Measurements from ENCODE around the gene GALNT16.
"Not testable (repeated sequence)": the region's sequence is repeated elsewhere in the genome, so short reads cannot be mapped to it uniquely, and the experiment has no call there.

The GALNT16 gene

GRCh38 chr14:69259527-69260189 is at the start of gene GALNT16:
TSS of gene GALNT16 (plus strand) at chr14:69260158. CDS start at chr14:69260291, 133 bp downstream.
- in situ Hi-C loops (cut with MboI; ENCODE audit: low sequenced_read_pairs): no loop called here

- in situ Hi-C loops (cut with MboI; ENCODE audit: low sequenced_read_pairs): no loop called here
These were observed 45.6 kb upstream of the GALNT16 start for GRCh38 chr14:69214393-69214792.

- in situ Hi-C loops (cut with MboI; ENCODE audit: low sequenced_read_pairs): not testable (repeated sequence)
These were observed 42.3 kb upstream of the GALNT16 start for GRCh38 chr14:69217663-69218062.

GRCh38 chr14:69224946-69225345 is 35.0 kb upstream of the GALNT16 start:
- in situ Hi-C loops (cut with MboI; ENCODE audit: low sequenced_read_pairs): no loop called here

GRCh38 chr14:69226178-69226577 is 33.8 kb upstream of the GALNT16 start:
- in situ Hi-C loops (cut with MboI; ENCODE audit: low sequenced_read_pairs): no loop called here

- in situ Hi-C loops (cut with MboI; ENCODE audit: low sequenced_read_pairs): no loop called here
These were observed 33.2 kb upstream of the GALNT16 start for GRCh38 chr14:69226736-69227135.

GRCh38 chr14:69231486-69231885 is 28.5 kb upstream of the GALNT16 start:
- in situ Hi-C loops (cut with MboI; ENCODE audit: low sequenced_read_pairs): no loop called here

GRCh38 chr14:69232388-69232787 is 27.6 kb upstream of the GALNT16 start:
- in situ Hi-C loops (cut with MboI; ENCODE audit: low sequenced_read_pairs): no loop called here

GRCh38 chr14:69234106-69234505 is 25.9 kb upstream of the GALNT16 start:
- in situ Hi-C loops (cut with MboI; ENCODE audit: low sequenced_read_pairs): no loop called here

- in situ Hi-C loops (cut with MboI; ENCODE audit: low sequenced_read_pairs): no loop called here
These were observed 24.2 kb upstream of the GALNT16 start for GRCh38 chr14:69235708-69236107.

- in situ Hi-C loops (cut with MboI; ENCODE audit: low sequenced_read_pairs): no loop called here
These were observed 22.8 kb upstream of the GALNT16 start for GRCh38 chr14:69237142-69237541.

GRCh38 chr14:69237584-69237983 is 22.4 kb upstream of the GALNT16 start:
- in situ Hi-C loops (cut with MboI; ENCODE audit: low sequenced_read_pairs): no loop called here

GRCh38 chr14:69238883-69239282 is 21.1 kb upstream of the GALNT16 start:
- in situ Hi-C loops (cut with MboI; ENCODE audit: low sequenced_read_pairs): no loop called here

- in situ Hi-C loops (cut with MboI; ENCODE audit: low sequenced_read_pairs): no loop called here
These were observed 19.3 kb upstream of the GALNT16 start for GRCh38 chr14:69240527-69241173.

- in situ Hi-C loops (cut with MboI; ENCODE audit: low sequenced_read_pairs): no loop called here
These were observed 18.4 kb upstream of the GALNT16 start for GRCh38 chr14:69241577-69241976.

- in situ Hi-C loops (cut with MboI; ENCODE audit: low sequenced_read_pairs): no loop called here
These were observed 17.4 kb upstream of the GALNT16 start for GRCh38 chr14:69242311-69243224.

GRCh38 chr14:69244946-69245345 is 15.0 kb upstream of the GALNT16 start:
- in situ Hi-C loops (cut with MboI; ENCODE audit: low sequenced_read_pairs): no loop called here

- in situ Hi-C loops (cut with MboI; ENCODE audit: low sequenced_read_pairs): no loop called here
These were observed 13.6 kb upstream of the GALNT16 start for GRCh38 chr14:69246331-69246730.

GRCh38 chr14:69247676-69248440 is 12.1 kb upstream of the GALNT16 start:
- in situ Hi-C loops (cut with MboI; ENCODE audit: low sequenced_read_pairs): no loop called here

GRCh38 chr14:69249603-69250002 is 10.4 kb upstream of the GALNT16 start:
- in situ Hi-C loops (cut with MboI; ENCODE audit: low sequenced_read_pairs): no loop called here

- in situ Hi-C loops (cut with MboI; ENCODE audit: low sequenced_read_pairs): no loop called here
These were observed 7.1 kb upstream of the GALNT16 start for GRCh38 chr14:69252851-69253250.
